ENCODE results near the gene PLIN1. TPM values are rescaled to one million over a fixed set of nuclear protein-coding genes. Genes with fewer than 3 reads are reported as not detected.

Gene PLIN1
- total and polyA plus RNA-seq, 2 of the 4 experiments (the other 2 are of a cell fraction), result under 0.01 to 0.07 TPM

GRCh38 chr15:89621547-89621946 lies 57.6 kb downstream of the PLIN1 start:
- no CpG with 5 or more reads among the region's 4 CpGs for WGBS, 2 experiments (ENCODE audit: extremely low coverage in 2 of 2, insufficient read length in 1 of 2)
- H2BK15ac ChIP-seq (ENCODE audit: low read depth, low read length), result no peak overlapping the region
- no TSS peak for BruUV-seq (replicated peaks)
- dilution Hi-C loops (cut with HindIII; ENCODE audit: low sequenced_read_pairs, unreplicated experiment), result no loop called here
- no peak overlapping the region for H2BK120ac ChIP-seq (ENCODE audit: low read depth, low read length)
- no peak overlapping the region for H3K4ac ChIP-seq (ENCODE audit: low read depth, low read length)
- no peak overlapping the region for H3K23ac ChIP-seq (ENCODE audit: low read depth, low read length)
- ATAC-seq (ENCODE audit: low read depth), result no peak
- peaks cover 37% of the 10 kb centered on the region for H3K36me3 ChIP-seq (ENCODE audit: control insufficient read depth, insufficient read depth, low read length)
- peaks cover 0 to 3% of the 10 kb centered on the region in 2 experiments; a peak in 1 of 4 replicates for H3K79me1 ChIP-seq (ENCODE audit: low read depth in 1 of 2, low read length in 2 of 2)
- ChIA-PET CTCF (no interaction called here), POLR2A (ENCODE audit: unreplicated experiment) (no interaction called here)
- H3K4me3 ChIP-seq (ENCODE audit: insufficient read depth, low read depth, low read length), result no peak overlapping the region
- H4K5ac ChIP-seq (ENCODE audit: low read depth, low read length), result no peak overlapping the region
- H3K9me3 ChIP-seq (ENCODE audit: control insufficient read depth, insufficient read depth, low read length), result no peaks in the 10 kb centered on the region
- no peak overlapping the region for H2AK9ac ChIP-seq (replicated peaks; ENCODE audit: low read depth, low read length, poor library complexity)
- in situ Hi-C loops (cut with MboI; ENCODE audit: low sequenced_read_pairs), result no loop called here
- H4K91ac ChIP-seq (ENCODE audit: insufficient read depth, low read depth, low read length), result no peak overlapping the region
- no peak for DNase-seq
- H2BK5ac ChIP-seq (ENCODE audit: low read depth, low read length, poor library complexity, severe bottlenecking), result no peak overlapping the region
- H3K27me3 ChIP-seq (ENCODE audit: control insufficient read depth, insufficient read depth, low read length), result no peaks in the 10 kb centered on the region
- TF ChIP-seq RAD21 (IDR thresholded peaks at IDR 0.05; ENCODE audit: low read length) (no peak), SMC3 (IDR thresholded peaks at IDR 0.05; ENCODE audit: low read depth, low read length) (no peak), MXI1 (IDR thresholded peaks at IDR 0.05; ENCODE audit: borderline replicate concordance, low read depth, low read length) (no peak), FOS (IDR thresholded peaks at IDR 0.05; ENCODE audit: low read depth, low read length) (no peak), USF2 (IDR thresholded peaks at IDR 0.05; ENCODE audit: low read depth, low read length) (no peak), RCOR1 (IDR thresholded peaks at IDR 0.05; ENCODE audit: insufficient replicate concordance, low read length) (no peak), MAFK (IDR thresholded peaks at IDR 0.05; ENCODE audit: low read depth, low read length) (no peak), BHLHE40 (IDR thresholded peaks at IDR 0.05; ENCODE audit: low read depth, low read length) (no peak), CHD1 (IDR thresholded peaks at IDR 0.05; ENCODE audit: low read depth, low read length) (no peak), POLR2A (IDR thresholded peaks at IDR 0.05; ENCODE audit: low read depth, low read length) (no peak), CEBPB (IDR thresholded peaks at IDR 0.05; ENCODE audit: low read depth, low read length) (no peak), CTCF (conservative IDR thresholded peaks at IDR 0.05; ENCODE audit: low read depth, low read length) (no peak), NFE2L2 (IDR thresholded peaks at IDR 0.05; ENCODE audit: low read depth, low read length) (no peak), MAZ (IDR thresholded peaks at IDR 0.05; ENCODE audit: borderline replicate concordance, low read depth, low read length) (no peak), RFX5 (IDR thresholded peaks at IDR 0.05; ENCODE audit: low read depth, low read length) (no peak)
- TF ChIP-seq, protein P1, sequence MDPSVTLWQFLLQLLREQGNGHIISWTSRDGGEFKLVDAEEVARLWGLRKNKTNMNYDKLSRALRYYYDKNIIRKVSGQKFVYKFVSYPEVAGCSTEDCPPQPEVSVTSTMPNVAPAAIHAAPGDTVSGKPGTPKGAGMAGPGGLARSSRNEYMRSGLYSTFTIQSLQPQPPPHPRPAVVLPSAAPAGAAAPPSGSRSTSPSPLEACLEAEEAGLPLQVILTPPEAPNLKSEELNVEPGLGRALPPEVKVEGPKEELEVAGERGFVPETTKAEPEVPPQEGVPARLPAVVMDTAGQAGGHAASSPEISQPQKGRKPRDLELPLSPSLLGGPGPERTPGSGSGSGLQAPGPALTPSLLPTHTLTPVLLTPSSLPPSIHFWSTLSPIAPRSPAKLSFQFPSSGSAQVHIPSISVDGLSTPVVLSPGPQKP (IDR thresholded peaks at IDR 0.05; ENCODE audit: borderline replicate concordance, low read depth, low read length), result no peak
- H2AK5ac ChIP-seq (ENCODE audit: low read depth, low read length), result no peak overlapping the region
- no peak overlapping the region for H4K8ac ChIP-seq (ENCODE audit: low read depth in 2 of 2, low read length in 2 of 2)
- H3K4me2 ChIP-seq (ENCODE audit: low read depth, low read length), result no peak overlapping the region
- H3K4me1 ChIP-seq (ENCODE audit: control insufficient read depth, insufficient read depth, low read length), result no peaks in the 10 kb centered on the region
- intact Hi-C loops (cut with micrococcal nuclease), result no loop called here
- H3K9me1 ChIP-seq (ENCODE audit: insufficient read depth, low read length), result no peaks in the 10 kb centered on the region
- no peak overlapping the region for H2BK20ac ChIP-seq (ENCODE audit: low read depth, low read length)
- H3K56ac ChIP-seq (ENCODE audit: extremely low read depth, insufficient read depth, low read length), result no peak overlapping the region
- no peak overlapping the region for H3K18ac ChIP-seq (ENCODE audit: low read depth, low read length)
- no peak overlapping the region for H2AFZ ChIP-seq (replicated peaks; ENCODE audit: low read length, poor library complexity)
- no peaks in the 10 kb centered on the region for H4K20me1 ChIP-seq (ENCODE audit: insufficient read depth, low read length)
- H3K14ac ChIP-seq (replicated peaks; ENCODE audit: low read depth, low read length), result no peak overlapping the region
- no peak overlapping the region for H3K9ac ChIP-seq (ENCODE audit: low read depth, low read length)
- no peak overlapping the region for H3K27ac ChIP-seq (ENCODE audit: insufficient read depth, low read length)

Measured in IMR-90 (cell line).